K562 (cell line): ENCODE results near the gene NCOA4. TPM values are rescaled to one million over a fixed set of nuclear protein-coding genes. Genes with fewer than 3 reads are reported as not detected.
A peak's percentile ranks its signal among the peaks of the same experiment; 100 is the strongest.

ENCODE experiments used
- CBX3 ChIP-seq, 2 experiments: IDR thresholded peaks; 1 replicate in 1 of 2; 2 replicates in 1 of 2; pipeline ENCODE4 v1.6.1; 2012; ENCODE audit warnings: inconsistent platforms in 2 of 2, low read length in 2 of 2, borderline replicate concordance in 1 of 2, control low read depth in 1 of 2
- MAFF ChIP-seq: IDR thresholded peaks from 2 replicates; pipeline ENCODE4 v1.6.1; 2012; ENCODE audit warnings: low read length, improper control_type of control experiment
- MAFG ChIP-seq: fragments of 450-650 bp; conservative IDR thresholded peaks from 2 replicates; pipeline ENCODE4 v1.6.1; 2016; ENCODE audit warnings: missing genetic modification characterization, missing compliant biosample characterization
- MGA ChIP-seq: fragments of 450-650 bp; IDR thresholded peaks from 2 replicates; pipeline ENCODE4 v1.6.1; 2016; ENCODE audit warnings: mild to moderate bottlenecking, moderate library complexity
- NFE2 ChIP-seq: IDR thresholded peaks from 2 replicates; pipeline ENCODE4 v1.6.1; 2014; ENCODE audit warnings: antibody characterized with exemption, low read depth
- RFX5 ChIP-seq: IDR thresholded peaks from 2 replicates; pipeline ENCODE4 v1.6.1; 2011; ENCODE audit warnings: low read depth, mild to moderate bottlenecking, improper control_type of control experiment, low read length
- THRA ChIP-seq: fragments of 450-650 bp; IDR thresholded peaks from 2 replicates; pipeline ENCODE4 v1.6.1; 2017; ENCODE audit warnings: mild to moderate bottlenecking, moderate library complexity
- YBX1 ChIP-seq: fragments of 450-650 bp; IDR thresholded peaks from 2 replicates; pipeline ENCODE4 v1.7.1; 2016; ENCODE audit warnings: mild to moderate bottlenecking
- ZBTB34 ChIP-seq: fragments of 250-450 bp; sonication (Bioruptor Pico); IDR thresholded peaks from 2 replicates; pipeline ENCODE4 v1.8.0; 2021; ENCODE audit warnings: mild to moderate bottlenecking, moderate library complexity
- ZNF165 ChIP-seq: fragments of 250-450 bp; sonication (Bioruptor Pico); IDR thresholded peaks from 2 replicates; pipeline ENCODE4 v1.4.0; 2020; ENCODE audit warnings: borderline replicate concordance
- ZNF23 ChIP-seq: fragments of 250-450 bp; sonication (Bioruptor Pico); IDR thresholded peaks from 2 replicates; pipeline ENCODE4 v1.4.0; 2020; ENCODE audit warnings: mild to moderate bottlenecking
- ZNF384 ChIP-seq: IDR thresholded peaks from 2 replicates; pipeline ENCODE4 v1.6.1; 2012; ENCODE audit warnings: low read depth, low read length, improper control_type of control experiment
- ZNF561 ChIP-seq: fragments of 450-650 bp; formaldehyde crosslinking; conservative IDR thresholded peaks from 2 replicates; pipeline ENCODE4 v1.4.0; 2020; ENCODE audit warnings: mild to moderate bottlenecking, moderate library complexity
- ZNF583 ChIP-seq: fragments of 250-450 bp; sonication (Bioruptor Pico); IDR thresholded peaks from 2 replicates; pipeline ENCODE4 v1.4.0; 2020
- ZNF586 ChIP-seq: fragments of 450-650 bp; formaldehyde crosslinking; conservative IDR thresholded peaks from 2 replicates; pipeline ENCODE4 v1.4.0; 2020; ENCODE audit warnings: mild to moderate bottlenecking, moderate library complexity
- polyA plus RNA-seq, 8 experiments: library from polyadenylated mRNA; depleted of rRNA in 4 of 8; stranded (reverse) in 5 of 8; unstranded in 3 of 8; fragments of >200 nt; fragmentation: Nextera tagmentation in 2 of 8; fragmentation: Illumina TruSeq in 1 of 8; extraction: Ambion mirVana in 2 of 8; extraction: Trizol in 1 of 8; gene quantifications; 2 replicates each; pipeline versions ENCODE4 v1.2.1 to v1.2.3, GENCODE V29; 2011 to 2014; ENCODE audit warnings: inconsistent platforms in 1 of 8, missing spikeins in 1 of 8
- total RNA-seq, 7 experiments: library from RNA; depleted of rRNA in 6 of 7; stranded (reverse); fragments of >200 nt in 6 of 7; fragmentation: Illumina TruSeq in 2 of 7; extraction: Trizol in 2 of 7; gene quantifications; 2 replicates each; pipeline versions ENCODE4 v1.2.1 to v1.2.3, GENCODE V29; 2011 to 2021; ENCODE audit warnings: low replicate concordance in 1 of 7

The NCOA4 gene
- total and polyA plus RNA-seq, 9 of the 15 experiments (the other 6 are each of a cell fraction or from before 2014, with no cell fraction given), result 89.8 to 283 (median 181) TPM

GRCh38 chr10:46001187-46001756 lies 29.2 kb downstream of the NCOA4 start (continued):
- TF ChIP-seq MGA (peak; percentile 51), MAFG (tag) (peak; percentile 52), ZBTB34 (CRISPR knock-in tag) (0 out of 2 replicates have a peak, but pooled peaks have one; percentile 15), CBX3 (IDR thresholded peaks at IDR 0.05; ENCODE audit: borderline replicate concordance in 1 of 2, low read length in 2 of 2) (peak in 1 of 2 experiments; percentile 71; a peak in 2 of 3 replicates), ZNF586 (CRISPR knock-in tag) (no peak), ZNF165 (CRISPR knock-in tag) (no peak), ZNF384 (no peak), ZNF583 (CRISPR knock-in tag) (peak; percentile 93), RFX5 (no peak), THRA (no peak), MAFF (peak; percentile 32; the same call in 1 of the 2 replicates), NFE2 (peak; percentile 52; the same call in 1 of the 2 replicates), ZNF23 (CRISPR knock-in tag) (no peak), ZNF561 (CRISPR knock-in tag) (no peak), YBX1 (no peak)
